Measurements from ENCODE around the gene TENM3.

Gene TENM3

DNA sequence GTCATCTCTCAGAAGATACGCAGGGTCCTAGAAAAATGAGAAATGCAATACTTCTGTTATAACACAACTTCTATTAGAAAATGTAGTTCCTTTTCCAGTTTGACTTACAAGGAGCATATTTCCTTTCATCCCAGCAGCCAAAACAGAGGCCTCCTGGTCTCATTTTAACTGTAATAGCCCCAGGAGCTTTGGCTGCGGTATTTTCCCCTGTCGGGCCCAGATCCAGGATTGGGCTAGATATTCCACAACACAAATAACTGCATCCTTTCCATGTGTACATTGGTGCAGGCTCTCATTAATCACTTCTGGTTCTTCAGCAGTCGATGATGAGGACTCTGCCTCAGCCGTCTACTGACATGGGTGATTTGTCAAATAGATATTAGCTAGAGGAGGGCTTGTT lies 166.1 kb downstream of the TENM3 start:
- DNase-seq (ENCODE audit: low spot score), result no peak

DNA sequence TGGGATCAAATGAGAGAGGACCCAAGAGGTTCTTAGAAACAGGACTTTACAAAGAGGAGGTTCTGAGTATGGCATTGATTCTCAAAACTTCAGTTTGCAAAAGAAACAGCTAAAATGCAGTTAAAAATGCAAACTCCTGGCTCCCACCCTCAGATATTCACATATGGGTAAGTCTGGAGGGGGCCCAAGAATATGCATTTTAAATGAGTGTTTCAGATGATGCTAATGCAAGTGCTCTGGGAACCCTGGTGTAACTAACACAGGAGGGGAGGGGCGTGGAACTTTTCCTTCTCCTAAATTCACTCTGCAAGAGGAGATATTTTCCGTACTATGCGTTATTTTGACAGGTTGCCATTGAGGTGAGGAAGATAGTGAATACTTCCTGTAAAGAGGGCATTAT lies 168.2 kb downstream of the TENM3 start:
- no peak for DNase-seq (ENCODE audit: low spot score)

GRCh38 chr4:182413550-182413949 lies 170.3 kb downstream of the TENM3 start:
- DNase-seq (ENCODE audit: low spot score), result no peak

- DNase-seq (ENCODE audit: low spot score), result no peak
These were observed 171.9 kb downstream of the TENM3 start for GRCh38 chr4:182415116-182415515.

DNA sequence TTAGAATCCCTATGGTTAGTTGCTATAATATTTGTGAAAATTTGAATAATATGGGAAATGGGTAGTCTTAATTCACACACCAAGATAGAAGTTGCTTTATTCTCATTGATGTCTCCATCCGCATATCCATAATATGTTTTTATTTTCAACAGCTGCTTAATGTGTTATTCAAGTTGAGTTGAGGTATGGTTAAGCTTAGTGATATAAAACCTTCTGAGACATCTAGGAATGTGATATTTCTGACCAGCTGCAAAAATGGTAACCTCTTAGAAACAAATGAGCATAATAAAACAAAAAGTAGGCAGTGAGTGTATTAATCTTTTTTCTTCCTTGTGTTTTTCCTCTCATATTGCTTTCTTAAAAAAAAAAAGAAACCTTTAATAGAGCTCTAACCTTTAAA lies 172.9 kb downstream of the TENM3 start:
- no peak for DNase-seq (ENCODE audit: low spot score)

- no peak for DNase-seq (ENCODE audit: low spot score)
These were observed 175.0 kb downstream of the TENM3 start for GRCh38 chr4:182418054-182418734.

GRCh38 chr4:182420189-182420588 lies 177.0 kb downstream of the TENM3 start:
- DNase-seq (ENCODE audit: low spot score), result no peak

- DNase-seq (ENCODE audit: low spot score), result no peak
These were observed 178.6 kb downstream of the TENM3 start for GRCh38 chr4:182421753-182422152.

DNA sequence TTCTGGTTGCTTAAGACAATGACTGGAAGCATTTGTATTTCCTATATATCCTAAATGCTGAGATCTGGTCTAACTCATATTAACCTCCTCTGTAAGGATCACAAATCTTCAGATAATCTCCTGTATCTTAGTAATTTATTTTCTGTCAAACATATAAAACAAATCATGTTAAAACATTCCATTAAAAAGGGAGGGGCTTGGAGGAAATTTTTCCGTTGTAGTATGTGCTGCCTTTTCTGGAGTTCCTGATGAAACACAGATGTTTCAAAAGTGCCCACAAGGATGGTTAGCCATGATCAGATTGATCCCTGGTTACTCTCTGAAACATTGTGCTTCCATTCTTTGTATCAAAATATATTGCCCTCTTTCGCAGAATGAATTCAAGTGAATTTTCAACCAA lies 182.1 kb downstream of the TENM3 start:
- DNase-seq (ENCODE audit: low spot score), result no peak

DNA sequence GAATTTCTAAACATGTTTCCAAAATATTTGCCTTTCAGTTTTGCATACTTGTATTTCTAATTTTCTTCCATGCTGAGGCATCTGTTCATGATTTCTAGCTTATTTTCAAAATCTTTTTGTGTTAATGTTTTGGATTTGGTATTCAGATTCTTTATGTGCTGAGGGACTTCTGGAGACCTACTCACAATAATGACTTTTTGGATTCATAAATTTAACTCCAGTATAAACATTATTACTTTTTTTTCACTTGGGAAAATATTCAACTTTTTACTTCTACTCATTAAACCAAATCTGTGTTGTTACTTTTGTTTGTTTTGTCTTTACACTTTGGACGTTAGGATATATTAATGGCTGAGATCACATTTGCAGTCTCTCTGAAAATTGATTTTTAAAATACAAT lies 183.7 kb downstream of the TENM3 start:
- no peak for DNase-seq (ENCODE audit: low spot score)

GRCh38 chr4:182427554-182427953 lies 184.4 kb downstream of the TENM3 start:
- no peak for DNase-seq (ENCODE audit: low spot score)

GRCh38 chr4:182429896-182430295 lies 186.7 kb downstream of the TENM3 start:
- no peak for DNase-seq (ENCODE audit: low spot score)

- DNase-seq (ENCODE audit: low spot score), result no peak
These were observed 189.6 kb downstream of the TENM3 start for GRCh38 chr4:182432819-182433218.

DNA sequence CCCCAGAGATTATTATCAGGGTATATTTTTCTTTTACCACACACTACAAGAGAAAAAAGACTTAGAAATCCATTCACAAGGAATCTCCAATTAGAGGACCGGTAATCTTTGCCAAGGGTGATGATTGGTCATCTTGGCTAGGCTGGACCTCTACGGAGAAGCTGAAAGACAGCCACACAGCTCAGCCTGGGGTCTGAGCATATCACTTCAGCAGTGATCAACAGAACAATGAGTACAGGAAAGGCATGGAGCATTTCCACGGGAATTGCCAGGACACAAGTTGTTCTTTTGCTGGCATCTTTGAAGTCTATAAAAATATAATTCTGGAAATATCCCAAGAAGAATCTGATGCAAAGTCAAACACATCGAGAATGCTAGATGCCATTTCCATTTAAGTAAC lies 191.5 kb downstream of the TENM3 start:
- no peak for DNase-seq (ENCODE audit: low spot score)

DNA sequence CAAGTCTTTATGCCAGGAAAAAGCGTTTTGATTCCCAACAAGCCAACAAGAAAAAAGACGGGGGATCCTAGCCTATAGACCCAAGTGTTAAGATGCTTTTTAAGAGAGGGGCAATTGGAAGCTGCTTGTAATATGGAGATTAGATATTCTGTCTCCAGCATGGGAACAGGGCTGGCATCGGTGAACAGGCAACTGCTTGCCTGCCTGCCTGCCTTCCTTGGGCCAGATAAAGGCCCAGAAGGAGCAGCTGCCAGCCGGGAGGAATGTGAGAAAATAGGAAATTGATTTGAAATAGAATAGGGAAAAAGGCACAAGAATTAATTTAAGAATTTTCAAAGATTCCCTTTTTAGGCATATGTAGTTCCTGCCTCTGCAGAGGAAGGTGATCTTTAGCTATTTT lies 192.2 kb downstream of the TENM3 start:
- DNase-seq (ENCODE audit: low spot score), result no peak

DNA sequence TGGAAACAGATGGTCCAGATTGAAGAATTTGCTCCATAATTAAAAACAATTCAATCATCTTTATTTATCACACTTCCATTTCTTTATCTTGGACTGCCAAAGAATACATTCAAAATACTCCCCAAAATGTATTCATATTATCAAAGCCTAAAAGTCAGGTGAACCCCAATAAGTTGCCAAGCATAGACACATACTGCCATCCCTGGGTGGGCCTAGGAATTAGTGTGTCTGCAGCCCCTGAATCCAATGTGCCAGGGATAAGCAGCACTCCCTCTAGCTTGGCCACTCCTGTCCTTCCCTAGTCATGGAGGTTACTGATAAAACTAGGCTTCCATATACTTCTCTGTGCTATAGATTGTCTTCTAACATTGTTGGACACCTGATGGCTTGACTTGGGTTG lies 199.9 kb downstream of the TENM3 start:
- DNase-seq (ENCODE audit: low spot score), result no peak

- DNase-seq (ENCODE audit: low spot score), result no peak
These were observed 204.6 kb downstream of the TENM3 start for GRCh38 chr4:182447767-182448280.

DNA sequence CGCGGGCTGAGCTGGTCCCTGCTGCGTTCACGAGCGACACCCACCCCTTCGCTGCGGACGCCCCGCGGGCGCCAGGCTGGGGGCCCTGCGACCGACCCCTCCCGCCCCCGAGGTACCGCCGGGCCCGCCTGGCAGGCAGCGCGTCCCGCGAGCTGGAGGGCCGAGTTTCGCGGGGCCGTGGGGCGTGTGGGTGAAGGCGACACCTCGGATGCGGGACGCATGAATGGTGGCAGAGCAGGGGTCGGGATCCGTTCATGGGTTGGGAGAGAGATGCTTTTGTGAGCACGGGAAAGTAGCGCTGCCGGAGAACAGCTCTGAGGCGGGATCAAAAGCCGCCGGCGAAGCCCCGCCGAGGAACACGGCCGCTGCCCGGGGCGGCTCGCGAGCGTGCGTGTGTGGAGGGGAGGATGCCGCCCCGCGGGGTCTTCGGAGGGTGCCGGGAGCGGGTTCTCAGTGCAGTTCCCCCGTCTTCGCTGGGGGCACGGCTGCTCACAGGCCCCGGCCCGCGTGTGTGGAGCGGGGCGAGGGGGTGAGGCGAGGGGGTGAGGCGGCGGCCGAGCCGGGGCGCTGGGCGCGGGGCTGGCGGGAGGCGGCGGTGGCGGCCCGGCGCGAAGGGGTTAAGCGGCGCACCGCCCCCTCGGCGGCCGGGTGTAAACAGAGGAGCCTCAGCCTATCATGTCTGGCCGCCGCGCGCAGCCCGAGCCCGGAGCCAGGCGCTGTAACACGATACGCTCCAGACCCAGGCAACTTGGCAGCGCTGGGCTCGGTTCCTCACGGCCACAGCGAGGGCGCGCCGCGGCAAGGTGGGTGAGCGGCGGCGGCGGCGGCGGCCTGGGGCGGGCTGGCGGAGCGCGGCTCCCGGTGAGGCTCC lies 205.3 kb downstream of the TENM3 start:
- peak; percentile 96 for DNase-seq (ENCODE audit: low spot score)

DNA sequence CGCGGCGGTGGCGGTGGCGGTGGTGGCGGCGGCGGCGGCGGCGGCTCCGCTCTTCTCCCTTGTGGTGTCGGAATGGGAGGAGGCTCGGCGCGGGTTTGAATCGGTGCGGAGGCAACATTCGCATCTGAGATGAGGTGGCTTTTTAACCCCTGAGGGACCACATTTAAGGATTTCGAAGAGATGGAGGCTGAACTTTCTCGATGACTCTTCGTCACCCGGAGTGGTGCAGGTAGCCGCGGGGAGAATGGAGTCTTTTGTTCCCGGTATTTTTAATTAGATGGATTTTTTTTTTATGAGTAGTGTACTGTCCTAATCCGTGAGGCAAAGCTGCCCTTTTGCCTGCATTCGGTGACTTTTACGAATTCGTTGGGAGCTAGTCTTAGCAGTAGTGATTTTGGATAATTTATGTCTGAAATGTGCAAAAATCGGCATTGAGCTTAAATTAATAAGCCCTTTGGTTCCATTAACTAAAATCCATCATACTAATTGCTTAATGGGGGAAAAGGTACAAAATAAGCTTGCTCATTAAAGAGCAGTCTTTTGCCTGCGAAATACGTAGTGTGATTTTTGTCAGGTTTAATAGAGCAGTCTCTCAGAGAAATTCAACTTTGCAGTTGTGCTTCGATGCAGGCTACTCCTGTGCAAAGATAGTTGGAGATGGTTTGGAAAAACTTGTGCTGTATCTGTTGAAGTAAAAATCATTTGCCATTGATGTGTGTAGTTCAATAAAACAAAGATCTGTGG lies 206.2 kb downstream of the TENM3 start:
- no peak for DNase-seq (ENCODE audit: low spot score)

GRCh38 chr4:182449930-182450439 lies 206.8 kb downstream of the TENM3 start:
- DNase-seq (ENCODE audit: low spot score), result no peak

- no peak for DNase-seq (ENCODE audit: low spot score)
These were observed 208.2 kb downstream of the TENM3 start for GRCh38 chr4:182451441-182451840.

DNA sequence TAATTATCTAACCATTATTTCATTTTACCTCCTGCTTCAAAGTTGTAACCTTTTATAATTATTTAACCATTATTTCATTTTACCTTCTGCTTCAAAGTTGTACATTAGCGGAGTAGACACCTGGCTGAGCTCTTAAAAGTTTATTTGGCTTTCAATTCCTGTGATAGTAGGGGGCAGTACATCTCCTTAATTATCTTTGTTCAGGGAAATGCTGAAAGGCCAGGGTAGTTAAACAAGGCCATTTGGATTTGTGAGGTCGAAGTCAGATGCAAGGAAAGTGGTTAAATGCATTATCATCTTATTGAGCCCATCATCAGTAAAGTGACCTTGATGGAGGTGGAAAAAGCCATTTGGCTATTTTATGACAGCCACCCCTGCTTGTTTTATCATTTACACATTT lies 210.6 kb downstream of the TENM3 start:
- DNase-seq (ENCODE audit: low spot score), result no peak

Data from AG08396 (cell line).